Stimulated activated CD8-positive, alpha-beta memory T cell treated with anti-CD3 and anti-CD28 coated beads, Interleukin-4, amount 100 ng/mL, for 48 hours (primary cell): Measurements from ENCODE around the gene NDRG3.
"Not testable (repeated sequence)": the region's sequence is repeated elsewhere in the genome, so short reads cannot be mapped to it uniquely, and the experiment has no call there.

Experiments used
- DNase-seq: peaks from one replicate; pipeline ENCODE4 v3.0.0-alpha.2; 2020

NDRG3 gene

GRCh38 chr20:36638876-36639400, 107.0 kb downstream of the NDRG3 start:
- not testable (repeated sequence) for DNase-seq

GRCh38 chr20:36634342-36634741, 111.5 kb downstream of the NDRG3 start:
- no peak for DNase-seq

GRCh38 chr20:36633285-36633772, 112.6 kb downstream of the NDRG3 start:
- no peak for DNase-seq

- DNase-seq = no peak
Observed at GRCh38 chr20:36632487-36633284, 113.2 kb downstream of the NDRG3 start.

- no peak for DNase-seq
Observed at GRCh38 chr20:36632147-36632486, 113.8 kb downstream of the NDRG3 start.

GRCh38 chr20:36631646-36632045, 114.2 kb downstream of the NDRG3 start:
- no peak for DNase-seq

- DNase-seq = peak; percentile 65
Observed at GRCh38 chr20:36629719-36630681, 115.9 kb downstream of the NDRG3 start.

GRCh38 chr20:36628076-36628475, 117.8 kb downstream of the NDRG3 start:
- DNase-seq = no peak

DNA sequence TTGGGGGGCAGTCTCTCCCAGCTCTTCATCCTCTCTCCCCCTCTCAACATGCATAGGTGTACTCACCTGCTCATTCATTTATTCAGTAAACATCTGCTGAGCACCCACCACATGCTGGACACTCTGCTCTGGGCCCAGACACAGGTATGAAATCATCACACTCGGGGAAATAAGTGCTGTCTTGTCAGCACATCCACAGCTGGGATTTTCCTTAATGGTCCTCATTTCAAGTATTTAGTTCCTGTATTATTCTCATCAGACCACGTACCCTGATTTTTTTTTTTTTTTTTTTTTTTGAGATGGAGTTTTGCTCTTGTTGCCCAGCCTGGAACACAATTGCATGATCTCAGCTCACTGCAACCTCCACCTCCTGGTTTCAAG, 121.0 kb downstream of the NDRG3 start:
- DNase-seq = no peak

- no peak for DNase-seq
Observed at GRCh38 chr20:36624068-36624943, 121.6 kb downstream of the NDRG3 start.

GRCh38 chr20:36623444-36623843, 122.4 kb downstream of the NDRG3 start:
- no peak for DNase-seq

DNA sequence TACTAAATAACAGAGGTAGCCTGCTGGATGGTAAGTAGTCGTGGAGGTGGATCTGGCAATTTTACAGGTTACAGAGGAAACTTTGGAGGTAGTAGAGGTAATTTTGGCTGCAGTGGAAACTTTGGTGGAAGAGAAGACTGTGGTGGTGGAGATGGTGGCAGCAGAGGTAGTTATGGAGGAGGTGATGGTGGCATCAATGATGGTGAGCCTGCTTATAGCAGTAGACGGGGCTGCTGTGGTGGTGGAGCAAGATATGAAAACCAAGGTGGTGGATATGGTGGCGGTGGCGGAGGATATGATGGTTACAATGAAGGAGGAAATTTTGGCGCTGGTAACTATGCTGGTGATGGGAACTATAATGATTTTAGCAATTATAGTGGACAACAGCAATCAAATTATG, 125.0 kb downstream of the NDRG3 start:
- no peak for DNase-seq

DNA sequence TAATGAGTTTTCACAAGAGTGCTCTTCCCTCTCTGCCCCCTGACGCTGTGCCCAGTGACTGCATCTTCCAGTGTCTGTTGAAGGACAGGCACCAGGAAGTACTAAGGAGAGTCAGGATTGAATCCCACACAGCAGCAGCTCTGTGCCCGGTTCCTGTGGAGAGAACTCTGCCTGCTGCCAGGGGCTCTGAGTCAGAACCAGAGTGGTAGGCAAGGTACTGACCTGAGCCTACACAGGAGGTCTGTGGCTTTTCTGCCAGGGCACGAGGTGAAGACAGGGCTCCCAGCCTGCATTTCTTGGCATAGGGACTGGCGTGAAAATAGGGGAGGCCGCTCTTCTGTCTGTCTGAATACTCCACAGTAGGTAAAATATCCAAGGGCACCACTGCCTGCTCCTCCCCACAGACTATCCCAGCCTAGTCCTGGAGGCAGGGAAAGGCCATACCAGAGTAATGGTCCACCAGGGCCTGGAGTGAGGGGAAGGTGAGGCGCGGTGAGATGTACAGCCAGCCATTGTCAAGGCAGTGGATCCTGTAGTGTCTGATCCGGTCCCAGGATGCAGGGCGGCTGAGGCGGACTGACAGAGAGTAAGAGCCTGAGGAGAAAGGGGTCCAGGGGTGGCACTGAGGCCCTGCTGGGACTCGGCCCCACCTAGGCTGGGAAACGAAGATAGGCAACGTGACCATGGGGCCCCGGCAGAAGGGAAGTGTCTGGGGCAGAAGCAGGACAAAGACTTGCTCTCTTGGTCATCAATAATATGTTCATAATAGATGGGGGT, 130.9 kb downstream of the NDRG3 start:
- DNase-seq = no peak

DNA sequence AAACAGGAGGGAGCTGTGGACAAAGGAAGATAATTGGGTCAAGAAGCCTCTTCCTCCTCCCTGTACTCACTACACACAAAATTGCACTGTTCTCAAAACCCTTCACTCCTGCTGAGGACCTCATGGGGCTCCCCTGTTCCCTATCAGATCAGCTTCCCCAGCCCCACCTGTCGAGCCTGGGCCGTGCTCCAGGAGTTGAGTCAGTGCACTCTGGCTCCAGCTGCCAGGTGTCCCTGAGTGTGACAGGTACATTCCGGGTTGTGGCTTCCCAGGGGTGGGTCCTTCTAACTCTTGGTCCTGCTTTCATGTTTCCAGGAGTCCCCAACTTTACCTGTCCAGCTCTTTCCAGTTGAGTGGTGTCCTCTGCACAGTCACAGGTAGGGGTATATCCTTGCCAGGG, 131.9 kb downstream of the NDRG3 start:
- DNase-seq = no peak

DNA sequence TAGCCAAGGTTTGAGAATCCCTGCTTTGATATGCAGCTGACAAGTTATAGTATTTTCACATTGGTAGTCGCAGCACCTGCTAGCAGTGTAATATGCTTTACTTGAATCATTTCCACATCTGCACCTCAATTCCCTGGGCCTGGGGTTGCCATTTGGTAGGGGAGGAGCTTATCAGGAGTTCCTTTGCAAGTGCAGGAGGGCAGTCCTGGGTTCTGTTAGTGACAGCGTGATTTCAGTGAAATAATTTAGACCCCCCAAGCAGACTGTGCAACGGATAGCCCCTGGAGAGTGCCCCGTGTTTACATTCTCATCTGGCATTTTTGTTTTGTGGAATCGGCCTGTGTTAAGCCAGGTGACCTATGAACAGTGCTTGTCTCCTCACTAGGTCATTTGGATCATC, 134.3 kb downstream of the NDRG3 start:
- DNase-seq = no peak

DNA sequence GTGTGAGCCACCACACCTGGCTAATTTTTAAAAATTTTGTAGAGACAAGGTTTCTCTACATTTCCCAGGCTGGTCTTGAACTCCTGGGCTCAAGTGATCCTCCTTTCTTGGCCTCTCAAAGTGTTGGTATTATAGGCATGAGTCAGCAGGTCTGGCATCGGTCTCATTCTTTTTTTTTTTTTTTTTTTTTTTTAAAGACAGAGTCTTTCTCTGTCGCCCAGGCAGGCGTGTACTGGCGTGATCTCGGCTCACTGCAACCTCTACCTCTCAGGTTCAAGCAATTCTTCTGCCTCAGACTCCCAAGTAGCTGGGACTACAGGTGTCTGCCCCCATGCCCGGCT, 137.5 kb downstream of the NDRG3 start:
- DNase-seq = not testable (repeated sequence)

GRCh38 chr20:36607586-36608387, 138.1 kb downstream of the NDRG3 start:
- DNase-seq = no peak

- DNase-seq = peak; percentile 51
Observed at GRCh38 chr20:36606158-36607066, 139.5 kb downstream of the NDRG3 start.

DNA sequence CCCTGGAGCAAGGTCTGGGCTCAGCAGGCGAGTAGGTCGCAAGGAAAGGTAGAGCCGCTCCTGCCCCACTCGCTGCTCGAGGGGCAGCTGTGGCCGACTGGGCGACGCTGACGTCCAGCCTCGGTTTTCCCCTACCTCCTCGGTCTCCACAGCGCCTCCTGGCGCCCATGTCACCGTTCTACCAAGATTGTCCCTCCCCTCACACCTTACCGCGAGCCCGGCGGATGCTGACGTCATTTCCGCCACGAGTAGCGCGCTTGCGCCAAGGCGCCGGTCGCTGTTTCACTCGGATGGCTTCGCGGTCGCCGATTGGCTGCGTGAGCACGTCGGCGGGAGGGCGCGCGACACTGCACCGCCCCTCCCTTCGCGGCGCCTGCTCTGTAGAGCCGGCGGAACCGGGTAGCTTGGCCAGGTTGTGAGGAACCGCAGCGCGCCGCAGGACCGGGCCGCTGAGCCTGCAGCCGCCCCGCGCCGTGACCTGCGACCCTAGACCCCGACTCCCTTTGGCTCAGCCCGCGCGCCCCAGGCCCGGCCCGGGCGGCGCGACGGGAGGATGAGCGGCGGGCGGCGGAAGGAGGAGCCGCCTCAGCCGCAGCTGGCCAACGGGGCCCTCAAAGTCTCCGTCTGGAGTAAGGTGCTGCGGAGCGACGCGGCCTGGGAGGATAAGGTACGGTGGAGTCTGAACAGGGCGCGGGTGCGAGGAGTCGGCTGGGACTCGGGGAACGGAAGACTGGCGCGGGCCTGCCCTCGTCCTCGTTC, 140.3 kb downstream of the NDRG3 start, which contains the start of gene RAB5IF:
Gene RAB5IF, plus strand, starts transcription at position 381 of the 759 bp plus-strand sequence. Its CDS starts 173 bp downstream, at position 554.
- peak; percentile 100 for DNase-seq
